GM23338 (cell line): ENCODE data around the gene SEMA3C. TPM values are rescaled to one million over a fixed set of nuclear protein-coding genes. Genes with fewer than 3 reads are reported as not detected.

Experiments used
- ATAC-seq: fragments of 200-7000 bp; cut with Tn5 transposase; 3 replicates; pipeline ENCODE4 v1.9.1; 2020
- DNase-seq: peaks from one replicate; pipeline ENCODE4 v3.0.0-alpha.2; 2015; ENCODE audit warnings: low spot score
- H2AFZ ChIP-seq: fragments of 200-600 bp; sonication (generic); 2 replicates; pipeline ENCODE4 v1.8.0; 2016; ENCODE audit warnings: antibody characterized with exemption, mild to moderate bottlenecking, moderate library complexity
- H3F3A ChIP-seq: fragments of 200-600 bp; sonication (generic); replicated peaks from 2 replicates; pipeline ENCODE4 v1.8.0; 2017; ENCODE audit warnings: antibody characterized with exemption, mixed run types, low read depth
- H3K27ac ChIP-seq: fragments of 200-600 bp; sonication (generic); 2 replicates; pipeline ENCODE4 v1.6.1; 2016; ENCODE audit warnings: low read depth
- H3K27me3 ChIP-seq: fragments of 200-600 bp; sonication (generic); 2 replicates; pipeline ENCODE4 v1.8.0; 2016; ENCODE audit warnings: mild to moderate bottlenecking, mixed run types, moderate library complexity; ENCODE audit not compliant: insufficient read depth
- H3K36me3 ChIP-seq: fragments of 200-600 bp; sonication (generic); 2 replicates; pipeline ENCODE4 v1.8.0; 2016; ENCODE audit warnings: mild to moderate bottlenecking; ENCODE audit not compliant: insufficient read depth
- H3K4me1 ChIP-seq: fragments of 200-600 bp; sonication (generic); 2 replicates; pipeline ENCODE4 v1.8.0; 2016; ENCODE audit warnings: mild to moderate bottlenecking, moderate library complexity; ENCODE audit not compliant: insufficient read depth
- H3K4me2 ChIP-seq: fragments of 200-600 bp; sonication (generic); 2 replicates; pipeline ENCODE4 v1.7.1; 2017; ENCODE audit warnings: mixed run types
- H3K4me3 ChIP-seq: fragments of 200-600 bp; sonication (generic); 2 replicates; pipeline ENCODE4 v1.6.1; 2016; ENCODE audit warnings: mixed run types
- H3K79me2 ChIP-seq: fragments of 200-600 bp; sonication (generic); replicated peaks from 2 replicates; pipeline ENCODE4 v1.8.0; 2017; ENCODE audit warnings: mild to moderate bottlenecking; ENCODE audit not compliant: insufficient read depth
- H3K9me2 ChIP-seq: fragments of 200-600 bp; sonication (generic); 2 replicates; pipeline ENCODE4 v1.8.0; 2017; ENCODE audit not compliant: insufficient read depth
- H4K20me1 ChIP-seq: fragments of 200-600 bp; sonication (generic); replicated peaks from 2 replicates; pipeline ENCODE4 v1.8.0; 2017; ENCODE audit warnings: mild to moderate bottlenecking; ENCODE audit not compliant: insufficient read depth
- H3K27ac Mint-ChIP-seq: 2 replicates; pipeline ENCODE4 v1.8.0; 2020; ENCODE audit warnings: inconsistent platforms, mild to moderate bottlenecking, moderate library complexity, mixed read lengths
- H3K27me3 Mint-ChIP-seq: 3 replicates; pipeline ENCODE4 v1.8.0; 2022; ENCODE audit warnings: low read depth, mild to moderate bottlenecking, moderate library complexity, mixed read lengths, inconsistent platforms; ENCODE audit not compliant: insufficient read depth, poor library complexity
- H3K36me3 Mint-ChIP-seq: 3 replicates; pipeline ENCODE4 v1.8.0; 2021; ENCODE audit warnings: low read depth, mild to moderate bottlenecking, inconsistent platforms, moderate library complexity, mixed read lengths
- H3K4me1 Mint-ChIP-seq: 3 replicates; pipeline ENCODE4 v1.8.0; 2020; ENCODE audit warnings: mild to moderate bottlenecking, inconsistent platforms, mixed read lengths
- H3K4me3 Mint-ChIP-seq: 3 replicates; pipeline ENCODE4 v1.8.0; 2021; ENCODE audit warnings: moderate library complexity, mild to moderate bottlenecking, inconsistent platforms, mixed read lengths
- H3K9me3 Mint-ChIP-seq: 3 replicates; pipeline ENCODE4 v1.8.0; 2020; ENCODE audit warnings: moderate library complexity, mild to moderate bottlenecking, inconsistent platforms, mixed read lengths
- CREB1 ChIP-seq: fragments of 250-450 bp; sonication (Bioruptor Pico); IDR thresholded peaks from 2 replicates; pipeline ENCODE4 v1.5.0; 2020; ENCODE audit warnings: low read depth, mild to moderate bottlenecking, moderate library complexity
- EZH2 ChIP-seq: fragments of 200-600 bp; sonication (generic); IDR thresholded peaks from one replicate; pipeline ENCODE4 v1.8.0; 2017; ENCODE audit warnings: antibody characterized with exemption, mild to moderate bottlenecking, low read depth; ENCODE audit not compliant: unreplicated experiment
- EZH2phosphoT487 ChIP-seq: fragments of 200-600 bp; sonication (generic); IDR thresholded peaks from one replicate; pipeline ENCODE4 v1.8.1; 2018; ENCODE audit warnings: antibody characterized with exemption; ENCODE audit not compliant: unreplicated experiment
- POLR2AphosphoS5 ChIP-seq: IDR thresholded peaks from 2 replicates; pipeline ENCODE4 v1.6.1; 2016; ENCODE audit warnings: antibody characterized with exemption, low read depth
- STAT1 ChIP-seq: IDR thresholded peaks from one replicate; pipeline ENCODE4 v1.6.1; 2016; ENCODE audit warnings: antibody characterized with exemption; ENCODE audit not compliant: unreplicated experiment
- ZNF331 ChIP-seq: fragments of 250-450 bp; sonication (Bioruptor Pico); IDR thresholded peaks from 2 replicates; pipeline ENCODE4 v1.5.0; 2020; ENCODE audit warnings: low read depth, mild to moderate bottlenecking, moderate library complexity
- polyA plus RNA-seq: library from polyadenylated mRNA; unstranded; fragments of >200 nt; fragmentation: Nextera tagmentation; extraction: Ambion mirVana; gene quantifications from 2 replicates; pipeline ENCODE4 v1.2.1, GENCODE V29; 2016
- total RNA-seq: library from RNA; depleted of rRNA; stranded (reverse); fragments of >200 nt; shearing (Covaris generic); gene quantifications from 2 replicates; pipeline ENCODE4 v1.2.3, GENCODE V29; 2014
- TF ChIP-seq, protein P1 (sequence below): fragments of 250-450 bp; sonication (Bioruptor Pico); IDR thresholded peaks from 2 replicates; pipeline ENCODE4 v1.5.0; 2020; ENCODE audit warnings: mild to moderate bottlenecking, moderate library complexity
- TF ChIP-seq, protein P2 (sequence below): IDR thresholded peaks from 2 replicates; pipeline ENCODE4 v1.6.1; 2016; ENCODE audit warnings: antibody characterized with exemption
- TF ChIP-seq, protein P3 (sequence below), 2 experiments: fragments of 200-600 bp in 1 of 2; sonication (generic) in 1 of 2; conservative IDR thresholded peaks; 2 replicates each; pipeline versions ENCODE4 v1.5.1 to v1.6.1; 2016 to 2017; ENCODE audit warnings: antibody characterized with exemption in 2 of 2, low read depth in 2 of 2, mild to moderate bottlenecking in 2 of 2, moderate library complexity in 1 of 2
- TF ChIP-seq, protein P4 (sequence below): IDR thresholded peaks from one replicate; pipeline ENCODE4 v1.6.1; 2018; ENCODE audit warnings: antibody characterized with exemption; ENCODE audit not compliant: unreplicated experiment

SEMA3C gene
- total and polyA plus RNA-seq, 2 experiments from 2014 or later = 1.0 to 3.5 TPM

DNA sequence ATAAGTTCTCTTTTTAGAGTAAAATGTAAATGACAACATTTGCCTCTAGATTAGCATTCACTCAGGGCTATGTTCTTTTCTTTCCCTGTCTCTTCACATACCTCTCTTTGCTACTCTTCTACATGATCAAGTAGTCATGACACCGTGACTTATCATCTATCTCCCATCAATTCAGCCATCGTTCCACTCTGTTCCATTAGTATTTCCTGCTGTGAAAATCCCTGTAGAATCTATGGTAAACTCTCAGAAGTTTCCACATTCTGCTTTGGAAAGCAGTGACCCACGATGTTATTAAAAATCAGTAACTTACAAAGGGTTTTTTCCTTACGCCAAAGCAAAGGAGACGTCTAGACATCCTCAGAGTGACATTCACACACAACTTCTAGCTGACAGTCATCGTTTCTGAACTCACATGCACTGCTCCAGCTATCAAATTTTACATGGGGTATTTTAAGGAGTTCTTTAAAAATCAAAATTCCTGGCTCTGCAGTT, 135.6 kb downstream of the SEMA3C start (continued):
- TF ChIP-seq, protein P1, sequence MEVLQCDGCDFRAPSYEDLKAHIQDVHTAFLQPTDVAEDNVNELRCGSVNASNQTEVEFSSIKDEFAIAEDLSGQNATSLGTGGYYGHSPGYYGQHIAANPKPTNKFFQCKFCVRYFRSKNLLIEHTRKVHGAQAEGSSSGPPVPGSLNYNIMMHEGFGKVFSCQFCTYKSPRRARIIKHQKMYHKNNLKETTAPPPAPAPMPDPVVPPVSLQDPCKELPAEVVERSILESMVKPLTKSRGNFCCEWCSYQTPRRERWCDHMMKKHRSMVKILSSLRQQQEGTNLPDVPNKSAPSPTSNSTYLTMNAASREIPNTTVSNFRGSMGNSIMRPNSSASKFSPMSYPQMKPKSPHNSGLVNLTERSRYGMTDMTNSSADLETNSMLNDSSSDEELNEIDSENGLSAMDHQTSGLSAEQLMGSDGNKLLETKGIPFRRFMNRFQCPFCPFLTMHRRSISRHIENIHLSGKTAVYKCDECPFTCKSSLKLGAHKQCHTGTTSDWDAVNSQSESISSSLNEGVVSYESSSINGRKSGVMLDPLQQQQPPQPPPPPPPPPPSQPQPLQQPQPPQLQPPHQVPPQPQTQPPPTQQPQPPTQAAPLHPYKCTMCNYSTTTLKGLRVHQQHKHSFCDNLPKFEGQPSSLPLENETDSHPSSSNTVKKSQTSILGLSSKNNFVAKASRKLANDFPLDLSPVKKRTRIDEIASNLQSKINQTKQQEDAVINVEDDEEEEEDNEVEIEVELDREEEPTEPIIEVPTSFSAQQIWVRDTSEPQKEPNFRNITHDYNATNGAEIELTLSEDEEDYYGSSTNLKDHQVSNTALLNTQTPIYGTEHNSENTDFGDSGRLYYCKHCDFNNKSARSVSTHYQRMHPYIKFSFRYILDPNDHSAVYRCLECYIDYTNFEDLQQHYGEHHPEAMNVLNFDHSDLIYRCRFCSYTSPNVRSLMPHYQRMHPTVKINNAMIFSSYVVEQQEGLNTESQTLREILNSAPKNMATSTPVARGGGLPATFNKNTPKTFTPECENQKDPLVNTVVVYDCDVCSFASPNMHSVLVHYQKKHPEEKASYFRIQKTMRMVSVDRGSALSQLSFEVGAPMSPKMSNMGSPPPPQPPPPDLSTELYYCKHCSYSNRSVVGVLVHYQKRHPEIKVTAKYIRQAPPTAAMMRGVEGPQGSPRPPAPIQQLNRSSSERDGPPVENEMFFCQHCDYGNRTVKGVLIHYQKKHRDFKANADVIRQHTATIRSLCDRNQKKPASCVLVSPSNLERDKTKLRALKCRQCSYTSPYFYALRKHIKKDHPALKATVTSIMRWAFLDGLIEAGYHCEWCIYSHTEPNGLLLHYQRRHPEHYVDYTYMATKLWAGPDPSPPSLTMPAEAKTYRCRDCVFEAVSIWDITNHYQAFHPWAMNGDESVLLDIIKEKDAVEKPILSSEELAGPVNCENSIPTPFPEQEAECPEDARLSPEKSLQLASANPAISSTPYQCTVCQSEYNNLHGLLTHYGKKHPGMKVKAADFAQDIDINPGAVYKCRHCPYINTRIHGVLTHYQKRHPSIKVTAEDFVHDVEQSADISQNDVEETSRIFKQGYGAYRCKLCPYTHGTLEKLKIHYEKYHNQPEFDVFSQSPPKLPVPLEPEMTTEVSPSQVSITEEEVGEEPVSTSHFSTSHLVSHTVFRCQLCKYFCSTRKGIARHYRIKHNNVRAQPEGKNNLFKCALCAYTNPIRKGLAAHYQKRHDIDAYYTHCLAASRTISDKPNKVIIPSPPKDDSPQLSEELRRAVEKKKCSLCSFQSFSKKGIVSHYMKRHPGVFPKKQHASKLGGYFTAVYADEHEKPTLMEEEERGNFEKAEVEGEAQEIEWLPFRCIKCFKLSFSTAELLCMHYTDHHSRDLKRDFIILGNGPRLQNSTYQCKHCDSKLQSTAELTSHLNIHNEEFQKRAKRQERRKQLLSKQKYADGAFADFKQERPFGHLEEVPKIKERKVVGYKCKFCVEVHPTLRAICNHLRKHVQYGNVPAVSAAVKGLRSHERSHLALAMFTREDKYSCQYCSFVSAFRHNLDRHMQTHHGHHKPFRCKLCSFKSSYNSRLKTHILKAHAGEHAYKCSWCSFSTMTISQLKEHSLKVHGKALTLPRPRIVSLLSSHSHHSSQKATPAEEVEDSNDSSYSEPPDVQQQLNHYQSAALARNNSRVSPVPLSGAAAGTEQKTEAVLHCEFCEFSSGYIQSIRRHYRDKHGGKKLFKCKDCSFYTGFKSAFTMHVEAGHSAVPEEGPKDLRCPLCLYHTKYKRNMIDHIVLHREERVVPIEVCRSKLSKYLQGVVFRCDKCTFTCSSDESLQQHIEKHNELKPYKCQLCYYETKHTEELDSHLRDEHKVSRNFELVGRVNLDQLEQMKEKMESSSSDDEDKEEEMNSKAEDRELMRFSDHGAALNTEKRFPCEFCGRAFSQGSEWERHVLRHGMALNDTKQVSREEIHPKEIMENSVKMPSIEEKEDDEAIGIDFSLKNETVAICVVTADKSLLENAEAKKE (CRISPR knock-in tag) = no peak
- no peak for TF ChIP-seq EZH2phosphoT487
- TF ChIP-seq ZNF331 (CRISPR knock-in tag) = no peak
- TF ChIP-seq, protein P2, sequence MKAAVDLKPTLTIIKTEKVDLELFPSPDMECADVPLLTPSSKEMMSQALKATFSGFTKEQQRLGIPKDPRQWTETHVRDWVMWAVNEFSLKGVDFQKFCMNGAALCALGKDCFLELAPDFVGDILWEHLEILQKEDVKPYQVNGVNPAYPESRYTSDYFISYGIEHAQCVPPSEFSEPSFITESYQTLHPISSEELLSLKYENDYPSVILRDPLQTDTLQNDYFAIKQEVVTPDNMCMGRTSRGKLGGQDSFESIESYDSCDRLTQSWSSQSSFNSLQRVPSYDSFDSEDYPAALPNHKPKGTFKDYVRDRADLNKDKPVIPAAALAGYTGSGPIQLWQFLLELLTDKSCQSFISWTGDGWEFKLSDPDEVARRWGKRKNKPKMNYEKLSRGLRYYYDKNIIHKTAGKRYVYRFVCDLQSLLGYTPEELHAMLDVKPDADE = no peak
- TF ChIP-seq STAT1 = no peak

DNA sequence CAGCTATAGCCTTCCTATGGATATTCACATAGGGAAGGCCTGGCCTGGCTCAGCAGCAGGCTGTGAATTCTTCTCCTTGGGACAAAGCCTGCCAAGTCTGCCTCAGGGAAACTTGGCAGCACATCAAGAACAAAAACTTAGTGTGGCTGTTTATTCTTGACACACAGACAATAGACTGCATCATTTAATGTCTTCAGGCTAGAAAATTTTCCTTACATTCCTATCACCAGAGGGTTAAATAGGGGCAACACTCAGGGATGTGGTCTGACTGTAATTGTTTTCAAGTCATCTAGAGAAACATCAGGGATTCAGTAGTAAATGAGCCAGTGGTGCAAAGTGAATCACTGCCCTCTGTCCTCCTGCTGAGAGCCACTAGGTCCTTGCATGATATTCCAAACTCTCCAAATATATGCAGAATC, 137.3 kb downstream of the SEMA3C start:
- Mint-ChIP-seq H3K9me3 (no peaks in the 10 kb centered on the region), H3K4me1 (peaks cover 12% of the 10 kb centered on the region), H3K27ac (no peak overlapping the region), H3K36me3 (no peaks in the 10 kb centered on the region), H3K27me3 (no peaks in the 10 kb centered on the region), H3K4me3 (no peak overlapping the region)
- peak; percentile 13 for DNase-seq
- Histone ChIP-seq H3K27me3 (no peaks in the 10 kb centered on the region), H3K4me2 (no peak overlapping the region), H2AFZ (no peak overlapping the region), H4K20me1 (no peaks in the 10 kb centered on the region), H3K36me3 (no peaks in the 10 kb centered on the region), H3K79me2 (no peaks in the 10 kb centered on the region), H3F3A (no peaks in the 10 kb centered on the region), H3K4me1 (no peaks in the 10 kb centered on the region; the same call in 1 of the 2 replicates), H3K9me2 (no peaks in the 10 kb centered on the region; the same call in 1 of the 2 replicates), H3K27ac (no peak overlapping the region), H3K4me3 (no peak overlapping the region)
- TF ChIP-seq ZNF331 (CRISPR knock-in tag) (no peak), EZH2 (no peak), EZH2phosphoT487 (no peak), CREB1 (CRISPR knock-in tag) (no peak), STAT1 (no peak), POLR2AphosphoS5 (no peak)
- TF ChIP-seq, protein P2 = no peak
- TF ChIP-seq, protein P3, sequence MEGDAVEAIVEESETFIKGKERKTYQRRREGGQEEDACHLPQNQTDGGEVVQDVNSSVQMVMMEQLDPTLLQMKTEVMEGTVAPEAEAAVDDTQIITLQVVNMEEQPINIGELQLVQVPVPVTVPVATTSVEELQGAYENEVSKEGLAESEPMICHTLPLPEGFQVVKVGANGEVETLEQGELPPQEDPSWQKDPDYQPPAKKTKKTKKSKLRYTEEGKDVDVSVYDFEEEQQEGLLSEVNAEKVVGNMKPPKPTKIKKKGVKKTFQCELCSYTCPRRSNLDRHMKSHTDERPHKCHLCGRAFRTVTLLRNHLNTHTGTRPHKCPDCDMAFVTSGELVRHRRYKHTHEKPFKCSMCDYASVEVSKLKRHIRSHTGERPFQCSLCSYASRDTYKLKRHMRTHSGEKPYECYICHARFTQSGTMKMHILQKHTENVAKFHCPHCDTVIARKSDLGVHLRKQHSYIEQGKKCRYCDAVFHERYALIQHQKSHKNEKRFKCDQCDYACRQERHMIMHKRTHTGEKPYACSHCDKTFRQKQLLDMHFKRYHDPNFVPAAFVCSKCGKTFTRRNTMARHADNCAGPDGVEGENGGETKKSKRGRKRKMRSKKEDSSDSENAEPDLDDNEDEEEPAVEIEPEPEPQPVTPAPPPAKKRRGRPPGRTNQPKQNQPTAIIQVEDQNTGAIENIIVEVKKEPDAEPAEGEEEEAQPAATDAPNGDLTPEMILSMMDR (conservative IDR thresholded peaks at IDR 0.05; ENCODE audit: low read depth in 2 of 2) = no peak
- TF ChIP-seq, protein P4, sequence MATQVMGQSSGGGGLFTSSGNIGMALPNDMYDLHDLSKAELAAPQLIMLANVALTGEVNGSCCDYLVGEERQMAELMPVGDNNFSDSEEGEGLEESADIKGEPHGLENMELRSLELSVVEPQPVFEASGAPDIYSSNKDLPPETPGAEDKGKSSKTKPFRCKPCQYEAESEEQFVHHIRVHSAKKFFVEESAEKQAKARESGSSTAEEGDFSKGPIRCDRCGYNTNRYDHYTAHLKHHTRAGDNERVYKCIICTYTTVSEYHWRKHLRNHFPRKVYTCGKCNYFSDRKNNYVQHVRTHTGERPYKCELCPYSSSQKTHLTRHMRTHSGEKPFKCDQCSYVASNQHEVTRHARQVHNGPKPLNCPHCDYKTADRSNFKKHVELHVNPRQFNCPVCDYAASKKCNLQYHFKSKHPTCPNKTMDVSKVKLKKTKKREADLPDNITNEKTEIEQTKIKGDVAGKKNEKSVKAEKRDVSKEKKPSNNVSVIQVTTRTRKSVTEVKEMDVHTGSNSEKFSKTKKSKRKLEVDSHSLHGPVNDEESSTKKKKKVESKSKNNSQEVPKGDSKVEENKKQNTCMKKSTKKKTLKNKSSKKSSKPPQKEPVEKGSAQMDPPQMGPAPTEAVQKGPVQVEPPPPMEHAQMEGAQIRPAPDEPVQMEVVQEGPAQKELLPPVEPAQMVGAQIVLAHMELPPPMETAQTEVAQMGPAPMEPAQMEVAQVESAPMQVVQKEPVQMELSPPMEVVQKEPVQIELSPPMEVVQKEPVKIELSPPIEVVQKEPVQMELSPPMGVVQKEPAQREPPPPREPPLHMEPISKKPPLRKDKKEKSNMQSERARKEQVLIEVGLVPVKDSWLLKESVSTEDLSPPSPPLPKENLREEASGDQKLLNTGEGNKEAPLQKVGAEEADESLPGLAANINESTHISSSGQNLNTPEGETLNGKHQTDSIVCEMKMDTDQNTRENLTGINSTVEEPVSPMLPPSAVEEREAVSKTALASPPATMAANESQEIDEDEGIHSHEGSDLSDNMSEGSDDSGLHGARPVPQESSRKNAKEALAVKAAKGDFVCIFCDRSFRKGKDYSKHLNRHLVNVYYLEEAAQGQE = no peak
- ATAC-seq = peak; percentile 85
